ENCODE results near the gene MOV10L1. TPM values are rescaled to one million over a fixed set of nuclear protein-coding genes. Genes with fewer than 3 reads are reported as not detected.

Gene MOV10L1
- total RNA-seq, 4 donors from 2014 or later, result 0.23 to 0.83 (median 0.40) TPM

- Histone ChIP-seq H3K4me3 (no peak overlapping the region), H3K27ac (replicated peaks in 1 of 4) (no peak overlapping the region), H3K4me1 (peaks cover 5 to 12% (median 7%) of the 10 kb centered on the region in 4 donors), H3K27me3 (peaks cover 0 to 59% (median 6%) of the 10 kb centered on the region in 4 donors), H3K9me3 (peaks cover 0 to 23% (median 15%) of the 10 kb centered on the region in 4 donors), H3K36me3 (no peaks in the 10 kb centered on the region)
- DNase-seq (ENCODE audit: extremely low spot score), result no peak
- 92% methylated on average over 18 of the region's 18 CpGs for WGBS
- intact Hi-C loops (cut with DNase I), result no loop called here
- TF ChIP-seq CTCF (IDR thresholded peaks at IDR 0.05), result no peak
- TF ChIP-seq EP300 (IDR thresholded peaks at IDR 0.05), result no peak
- no peak for TF ChIP-seq POLR2AphosphoS5 (IDR thresholded peaks at IDR 0.05)
- TF ChIP-seq POLR2A (IDR thresholded peaks at IDR 0.05; ENCODE audit: low read depth), result no peak
Observed at GRCh38 chr22:50053861-50054260, 35.9 kb upstream of the MOV10L1 start.

- DNase-seq (ENCODE audit: extremely low spot score), result no peak
- TF ChIP-seq CTCF (IDR thresholded peaks at IDR 0.05) (no peak), POLR2AphosphoS5 (IDR thresholded peaks at IDR 0.05) (no peak), EP300 (IDR thresholded peaks at IDR 0.05) (no peak), POLR2A (IDR thresholded peaks at IDR 0.05; ENCODE audit: low read depth) (no peak)
- peaks cover 0 to 23% (median 15%) of the 10 kb centered on the region in 4 donors for H3K9me3 ChIP-seq
- H3K27ac ChIP-seq (replicated peaks in 1 of 4), result no peak overlapping the region
- H3K4me1 ChIP-seq, result peaks cover 13 to 20% (median 14%) of the 10 kb centered on the region in 4 donors
- H3K36me3 ChIP-seq, result no peaks in the 10 kb centered on the region
- peaks cover 0 to 74% (median 19%) of the 10 kb centered on the region in 4 donors for H3K27me3 ChIP-seq
- H3K4me3 ChIP-seq, result no peak overlapping the region
- 82% methylated on average over 34 of the region's 34 CpGs for WGBS
- intact Hi-C loops (cut with DNase I), result no loop called here
Observed at GRCh38 chr22:50056214-50056972, 33.4 kb upstream of the MOV10L1 start.

GRCh38 chr22:50057278-50058060 is 32.3 kb upstream of the MOV10L1 start:
- Histone ChIP-seq H3K36me3 (no peaks in the 10 kb centered on the region), H3K9me3 (peaks cover 0 to 20% (median 15%) of the 10 kb centered on the region in 4 donors), H3K27ac (replicated peaks in 1 of 4) (no peak overlapping the region), H3K4me3 (no peak overlapping the region), H3K4me1 (peaks cover 13 to 20% (median 14%) of the 10 kb centered on the region in 4 donors), H3K27me3 (peaks cover 0 to 85% (median 19%) of the 10 kb centered on the region in 4 donors)
- no peak for DNase-seq (ENCODE audit: extremely low spot score)
- TF ChIP-seq POLR2A (IDR thresholded peaks at IDR 0.05; ENCODE audit: low read depth), result no peak
- no peak for TF ChIP-seq CTCF (IDR thresholded peaks at IDR 0.05)
- no peak for TF ChIP-seq POLR2AphosphoS5 (IDR thresholded peaks at IDR 0.05)
- no peak for TF ChIP-seq EP300 (IDR thresholded peaks at IDR 0.05)
- intact Hi-C loops (cut with DNase I), result no loop called here
- WGBS, result 81% methylated on average over 12 of the region's 14 CpGs

- TF ChIP-seq CTCF (IDR thresholded peaks at IDR 0.05) (no peak), POLR2A (IDR thresholded peaks at IDR 0.05; ENCODE audit: low read depth) (no peak), EP300 (IDR thresholded peaks at IDR 0.05) (no peak), POLR2AphosphoS5 (IDR thresholded peaks at IDR 0.05) (no peak)
- DNase-seq (ENCODE audit: extremely low spot score), result no peak
- Histone ChIP-seq H3K27ac (replicated peaks in 1 of 4) (no peak within 1 kb of the TSS), H3K4me3 (peak within 1 kb of the TSS; percentile 7 to 37 (median 21)), H3K36me3 (no peaks in the 10 kb centered on the region), H3K27me3 (peaks cover 0 to 90% (median 19%) of the 10 kb centered on the region in 4 donors), H3K9me3 (peaks cover 0 to 12% (median 9%) of the 10 kb centered on the region in 4 donors), H3K4me1 (peaks cover 13 to 20% (median 14%) of the 10 kb centered on the region in 4 donors)
- 10% methylated on average over 23 of the region's 102 CpGs for WGBS
- intact Hi-C loops (cut with DNase I), result no loop called here
Observed at GRCh38 chr22:50058061-50058905, 31.5 kb upstream of the MOV10L1 start, which contains the start of gene TTLL8. TTLL8 (minus strand) TSS chr22:50058298.

Measured in esophagus muscularis mucosa (tissue), 4 donors.